CD4-positive, alpha-beta T cell treated with Interleukin-17A for 1 hour (primary cell): ENCODE measurements around the gene JPT1.
"Not testable (repeated sequence)": the region's sequence is repeated elsewhere in the genome, so short reads cannot be mapped to it uniquely, and the experiment has no call there.

ENCODE experiments used
- DNase-seq: peaks from one replicate; pipeline ENCODE4 v3.0.0-alpha.2; 2020

Gene JPT1

DNA sequence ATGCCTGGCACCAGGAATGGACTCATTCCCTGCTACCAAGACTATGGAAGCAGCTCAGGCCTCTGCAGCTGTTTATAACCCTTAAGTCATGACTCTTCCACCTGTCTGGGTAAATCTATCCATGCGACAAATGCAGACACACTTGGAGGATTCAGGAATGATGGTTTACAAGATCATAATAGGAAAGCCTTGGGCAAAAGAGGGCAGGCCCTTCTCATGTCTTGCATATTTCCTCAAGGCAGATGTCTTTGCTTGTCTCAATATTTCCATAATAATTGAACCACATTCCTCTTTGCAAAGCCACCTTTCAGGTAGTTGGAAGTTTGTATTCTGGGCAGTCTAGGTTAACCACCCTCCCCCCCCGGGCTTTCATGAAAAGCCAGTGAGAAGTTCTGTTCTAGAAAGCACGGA is 884 bp upstream of the JPT1 start:
- DNase-seq: no peak

DNA sequence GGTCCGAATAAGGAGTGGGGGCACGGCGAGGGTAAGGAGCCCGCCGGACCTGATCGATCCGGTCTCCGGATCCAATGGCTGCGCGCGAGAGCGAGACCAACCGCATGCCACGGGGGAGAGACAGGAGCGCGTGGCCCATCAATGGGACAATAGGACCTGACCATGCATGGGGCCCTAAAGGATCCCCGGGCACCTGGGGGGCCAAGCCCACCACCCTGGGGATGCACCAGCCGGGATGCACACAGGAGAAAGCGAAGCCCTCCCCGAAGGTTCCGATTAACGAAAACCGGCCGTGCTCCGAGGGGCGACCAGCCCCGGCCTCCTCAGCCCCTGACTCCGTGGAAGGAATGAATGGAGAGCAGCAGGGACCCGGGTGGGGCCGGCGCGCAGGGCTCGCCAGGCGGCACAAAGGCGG is 525 bp downstream of the JPT1 start:
- no peak for DNase-seq

DNA sequence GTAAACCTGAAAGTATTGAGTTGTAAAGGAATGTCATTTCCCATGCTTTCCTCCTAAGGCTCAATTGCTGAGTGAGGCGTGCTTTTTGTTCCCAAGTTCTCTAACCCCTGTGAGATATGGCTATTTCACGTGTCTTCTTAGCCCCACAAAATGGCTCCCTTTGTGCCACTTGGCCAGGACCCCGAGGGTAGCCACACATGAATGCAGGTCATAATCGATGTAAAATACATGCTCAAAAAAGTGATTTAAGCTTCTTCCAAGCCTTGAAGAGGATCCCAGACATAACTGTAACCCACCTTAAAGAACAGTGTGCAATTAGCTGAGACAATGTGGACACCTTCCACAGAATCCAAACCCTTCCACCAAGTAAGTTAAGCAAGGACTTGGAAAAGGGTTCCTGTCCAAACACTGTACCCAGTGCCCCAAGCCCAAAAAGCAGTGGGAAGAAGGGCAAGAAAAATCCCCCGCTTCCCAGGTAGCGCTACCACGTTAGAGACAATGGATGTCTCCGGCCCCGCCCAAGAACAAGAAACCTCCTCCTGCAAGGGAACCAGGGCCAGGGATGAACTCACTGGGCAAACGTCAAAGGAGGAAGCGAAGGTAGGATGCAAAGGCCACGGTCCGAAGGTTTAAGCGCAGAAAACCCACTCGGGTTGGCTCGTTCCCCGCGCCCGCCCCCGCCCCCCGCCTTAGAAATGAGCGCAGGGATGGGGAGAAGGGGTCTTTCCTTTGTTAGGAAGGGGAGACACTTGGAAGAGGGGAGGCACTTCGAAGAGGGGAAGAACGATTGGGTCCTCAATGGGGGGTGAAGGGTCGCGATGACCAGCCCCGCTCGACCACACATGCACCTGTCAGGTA is 1.2 kb downstream of the JPT1 start:
- peak; percentile 19 for DNase-seq

DNA sequence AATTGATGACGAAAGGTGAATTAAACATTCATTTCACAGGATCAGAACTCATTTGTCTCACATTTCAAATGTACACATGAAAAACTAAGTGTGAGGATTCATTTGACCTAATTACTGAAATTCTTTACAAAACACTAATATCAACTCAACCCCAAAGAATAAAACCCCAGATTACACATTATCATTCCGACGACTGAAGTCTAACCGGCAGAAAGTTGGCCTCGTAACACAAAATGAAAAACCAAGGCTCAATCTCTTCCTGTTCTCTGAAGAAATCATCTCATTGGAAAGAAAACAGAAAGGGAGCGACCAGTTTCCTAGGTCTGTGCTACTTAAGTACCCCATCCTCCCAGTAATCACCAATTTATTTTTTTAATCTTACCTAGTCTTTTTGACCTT is 1.8 kb downstream of the JPT1 start:
- DNase-seq: no peak

DNA sequence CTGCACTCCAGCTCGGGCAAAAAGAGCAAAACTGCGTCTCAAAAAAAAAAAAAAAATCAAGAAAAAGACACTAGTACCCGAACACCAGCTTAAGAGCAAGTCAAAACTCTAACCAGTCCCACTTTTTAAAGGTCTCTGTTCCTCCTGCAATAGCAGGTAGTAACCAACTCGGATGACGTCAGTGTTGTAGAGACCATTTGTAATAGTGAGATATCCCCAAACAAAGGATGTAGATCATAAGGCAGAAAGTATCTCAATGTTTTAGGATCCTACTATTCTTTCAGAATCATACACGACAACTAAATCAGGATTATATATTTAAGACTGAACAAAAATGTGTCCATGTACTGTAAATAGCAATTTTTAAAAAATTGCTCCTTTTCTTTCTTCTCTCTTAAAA is 2.4 kb downstream of the JPT1 start:
- DNase-seq: peak; percentile 39

DNA sequence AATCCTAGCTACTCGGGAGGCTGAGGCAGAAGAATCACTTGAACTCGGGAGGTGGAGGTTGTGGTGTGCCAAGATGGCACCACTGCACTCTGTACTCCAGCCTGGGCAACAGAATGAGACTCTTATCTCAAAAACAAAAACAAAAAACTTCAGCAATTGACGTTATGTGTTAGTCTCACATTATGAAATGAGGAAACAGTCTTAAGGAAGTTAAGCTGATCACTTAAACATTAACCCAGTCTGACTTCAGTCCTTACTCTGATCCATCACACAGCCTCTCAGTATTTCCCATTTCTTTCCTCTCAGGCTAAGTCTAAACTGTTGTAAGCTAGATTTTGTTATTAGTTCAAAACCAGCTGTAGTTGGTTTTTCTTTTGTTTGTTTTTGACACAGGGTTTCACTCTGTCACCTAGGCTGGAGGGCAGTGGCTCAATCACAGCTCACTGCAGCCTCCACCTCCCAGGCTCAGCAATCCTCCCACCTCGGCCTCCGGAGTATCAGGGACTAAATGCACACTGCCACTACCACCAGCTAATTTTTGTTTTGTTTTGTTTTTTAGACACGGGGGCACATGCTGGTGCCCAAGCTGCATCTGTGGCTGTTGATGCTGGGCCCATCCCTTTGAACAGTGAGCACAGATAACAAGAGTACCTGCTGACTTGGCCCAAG is 6.3 kb downstream of the JPT1 start:
- DNase-seq: no peak

DNA sequence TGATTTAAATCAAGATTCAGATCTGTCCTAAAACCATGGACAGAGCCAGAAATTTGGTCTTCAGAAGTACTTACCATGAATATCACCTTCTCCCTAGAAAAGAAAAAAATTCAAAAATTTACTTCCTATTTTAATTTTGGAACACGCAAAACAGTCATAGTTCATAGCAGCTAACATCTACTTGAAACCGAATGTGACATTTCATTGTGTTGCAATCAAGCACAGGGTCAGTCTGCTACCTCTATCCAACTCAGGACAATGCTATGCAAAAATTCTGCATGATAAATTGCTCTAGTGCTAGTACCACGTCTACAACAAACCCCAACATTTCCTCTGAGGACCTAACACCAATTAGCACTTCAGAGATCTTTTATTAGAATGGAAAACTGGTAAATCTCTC is 7.7 kb downstream of the JPT1 start:
- no peak for DNase-seq

DNA sequence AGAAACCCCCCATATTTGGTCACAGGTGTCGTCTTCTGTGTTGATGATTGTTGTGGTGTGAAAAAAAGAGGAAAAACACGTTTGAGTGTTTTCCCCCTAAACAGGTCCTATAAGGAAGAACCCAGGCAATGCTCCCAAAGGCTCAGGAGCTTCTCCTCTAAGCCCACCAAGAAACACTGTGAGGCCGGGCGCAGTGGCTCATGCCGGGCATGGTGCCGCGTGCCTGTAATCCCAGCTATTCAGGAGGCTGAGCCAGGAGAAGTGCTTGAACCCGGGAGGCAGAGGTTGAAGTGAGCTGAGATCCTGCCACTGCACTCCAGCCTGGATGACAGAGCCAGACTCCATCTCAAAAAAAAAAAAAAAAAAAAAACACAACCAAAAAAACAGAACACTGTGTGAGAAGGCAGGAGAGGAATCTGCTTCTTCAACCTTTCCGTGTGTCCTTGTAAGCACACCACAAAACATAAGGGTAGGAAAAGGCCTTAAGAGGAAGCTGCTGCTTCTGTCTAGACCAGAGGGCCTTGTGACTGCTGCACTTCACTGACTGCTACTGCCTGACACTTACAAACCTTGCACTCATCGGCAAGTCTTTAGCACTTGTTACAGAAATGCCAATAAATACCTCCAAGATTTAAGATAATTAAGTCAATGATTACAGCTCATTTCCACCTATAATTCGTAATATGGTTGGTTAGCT is 9.3 kb downstream of the JPT1 start:
- no peak for DNase-seq

DNA sequence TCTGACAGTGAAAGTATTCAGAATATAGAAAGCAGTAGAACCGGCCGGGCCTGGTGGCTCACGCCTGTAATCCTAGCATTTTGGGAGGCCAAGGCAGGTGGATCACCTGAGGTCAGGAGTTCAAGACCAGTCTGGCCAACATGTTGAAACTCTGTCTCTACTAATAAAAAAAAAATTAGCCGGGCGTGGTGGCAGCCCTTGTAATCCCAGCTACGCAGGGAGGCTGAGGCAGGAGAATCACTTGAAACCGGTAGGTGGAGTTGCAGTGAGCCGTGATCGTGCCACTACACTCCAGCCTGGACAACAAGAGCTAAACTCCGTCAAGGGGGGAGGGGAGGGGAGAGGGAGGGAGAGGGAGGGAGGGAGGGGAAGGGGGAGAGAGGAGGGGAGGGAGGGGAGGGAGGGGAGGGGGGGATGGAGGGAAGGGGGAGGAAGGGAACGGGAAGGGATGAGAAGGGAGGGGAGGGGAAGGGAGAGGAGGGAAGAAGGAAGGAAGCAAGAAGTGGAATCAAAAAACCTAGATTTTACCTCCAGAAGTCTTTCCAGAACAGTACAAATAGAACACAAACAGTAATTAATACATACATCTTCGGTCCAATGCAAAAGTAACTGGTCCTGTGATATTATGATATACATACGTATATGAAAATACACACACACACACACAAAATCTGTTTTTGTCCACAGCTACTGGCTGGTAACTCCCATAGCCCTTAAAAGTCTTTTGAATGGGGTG is 11.9 kb downstream of the JPT1 start:
- no peak for DNase-seq

DNA sequence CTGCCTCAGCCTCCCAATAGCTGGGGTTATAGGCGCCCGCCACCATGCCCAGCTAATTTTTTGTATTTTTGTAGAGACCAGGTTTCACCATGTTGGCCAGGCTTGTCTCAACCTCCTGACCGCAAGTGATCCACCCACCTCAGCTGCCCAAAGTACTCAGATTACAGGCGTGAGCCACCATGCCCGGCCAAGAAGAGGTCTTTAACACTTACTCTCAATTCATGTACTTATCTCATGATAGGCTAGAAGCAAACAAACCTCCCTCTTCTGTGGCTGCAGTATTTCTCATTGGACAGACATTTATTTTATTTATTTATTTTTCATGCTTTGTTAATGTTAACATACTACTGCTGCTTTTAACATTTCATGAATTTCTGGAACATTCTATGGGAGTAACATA is 15.8 kb downstream of the JPT1 start:
- no peak for DNase-seq

DNA sequence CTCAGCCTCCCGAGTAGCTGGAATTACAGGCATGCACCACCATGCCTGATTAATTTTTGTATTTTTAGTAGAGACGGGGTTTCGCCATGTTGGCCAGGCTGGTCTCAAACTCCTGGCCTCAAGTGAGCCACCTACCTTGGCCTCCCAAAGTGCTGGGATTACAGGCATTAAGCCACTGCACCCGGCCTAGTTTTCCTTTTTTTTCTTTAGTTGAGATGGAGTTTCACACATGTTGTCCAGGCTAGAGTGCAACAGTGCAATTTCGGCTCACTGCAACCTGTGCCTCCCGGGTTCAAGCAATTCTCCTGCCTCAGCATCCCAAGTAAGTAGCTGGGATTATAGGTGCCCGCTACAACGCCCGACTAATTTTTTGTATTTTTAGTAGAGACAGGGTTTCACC is 16.6 kb downstream of the JPT1 start:
- DNase-seq: not testable (repeated sequence)

DNA sequence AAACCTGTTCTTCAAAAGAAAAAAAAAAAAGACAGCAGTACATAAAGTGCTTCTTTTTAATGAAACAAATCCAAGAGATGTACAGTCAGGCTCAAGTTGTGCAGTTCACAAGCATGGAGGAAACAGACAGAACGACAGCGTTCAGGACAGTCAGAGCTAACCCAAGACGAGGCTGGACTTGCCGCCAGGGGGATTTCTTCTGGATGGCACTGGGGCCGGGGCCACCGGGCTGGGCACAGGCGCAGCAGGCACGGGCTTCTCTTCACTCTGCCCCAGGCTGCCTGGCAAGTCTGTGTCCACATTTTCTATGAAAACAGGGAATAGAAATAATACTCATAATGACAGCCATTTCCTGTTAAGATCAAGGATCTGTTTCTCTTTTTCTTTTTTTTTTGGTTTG is 18.4 kb downstream of the JPT1 start:
- DNase-seq: no peak

DNA sequence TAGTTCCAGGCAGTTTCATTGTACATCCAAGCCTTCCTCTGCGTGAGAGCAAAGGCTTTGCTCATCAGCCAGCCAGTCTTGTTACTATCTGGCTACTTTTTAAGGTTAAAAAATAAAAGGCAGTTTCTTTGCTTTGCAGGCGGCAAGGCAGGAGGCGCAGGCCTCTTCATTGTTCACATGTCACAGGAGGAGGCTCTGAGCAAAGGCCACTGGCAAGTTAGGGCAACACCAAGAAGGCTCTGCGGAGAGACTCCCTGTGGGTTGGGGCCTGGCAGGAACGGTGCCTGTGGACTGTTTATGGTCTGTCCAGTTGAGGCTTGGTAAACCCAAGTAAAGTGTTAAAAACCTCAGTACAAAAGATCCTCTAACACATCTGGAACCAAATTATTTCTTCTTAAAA is 18.9 kb downstream of the JPT1 start:
- no peak for DNase-seq

DNA sequence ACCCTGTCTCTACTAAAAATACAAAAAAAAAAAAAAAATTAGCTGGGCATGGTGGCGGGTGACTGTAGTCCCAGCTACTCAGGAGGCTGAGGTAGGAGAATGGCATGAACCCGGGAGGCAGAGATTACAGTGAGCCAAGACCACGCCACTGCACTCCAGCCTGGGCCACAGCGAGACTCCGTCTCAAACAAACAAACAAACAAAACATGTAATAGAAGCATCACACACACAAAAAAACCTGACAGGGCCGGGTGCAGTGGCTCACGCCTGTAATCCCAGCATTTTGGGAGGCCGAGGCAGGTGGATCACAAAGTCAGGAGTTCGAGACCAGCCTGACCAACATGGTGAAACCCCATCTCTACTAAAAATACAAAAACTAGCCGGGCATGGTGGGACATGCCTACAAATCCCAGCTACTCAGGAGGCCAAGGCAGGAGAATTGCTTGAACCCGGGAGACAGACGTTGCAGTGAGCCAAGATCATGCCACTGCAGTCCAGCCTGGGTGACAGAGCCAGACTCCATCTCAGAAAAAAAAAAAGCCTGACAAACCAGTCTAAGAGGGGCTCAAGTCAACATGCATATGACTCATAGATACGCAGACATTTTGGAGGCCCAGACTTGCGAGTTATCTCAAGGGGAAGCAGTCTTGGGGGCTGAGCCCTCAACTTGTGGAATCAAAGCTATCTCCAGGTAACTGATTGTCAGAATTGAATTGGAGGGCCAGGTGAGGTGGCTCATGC is 20.5 kb downstream of the JPT1 start:
- DNase-seq: not testable (repeated sequence)

DNA sequence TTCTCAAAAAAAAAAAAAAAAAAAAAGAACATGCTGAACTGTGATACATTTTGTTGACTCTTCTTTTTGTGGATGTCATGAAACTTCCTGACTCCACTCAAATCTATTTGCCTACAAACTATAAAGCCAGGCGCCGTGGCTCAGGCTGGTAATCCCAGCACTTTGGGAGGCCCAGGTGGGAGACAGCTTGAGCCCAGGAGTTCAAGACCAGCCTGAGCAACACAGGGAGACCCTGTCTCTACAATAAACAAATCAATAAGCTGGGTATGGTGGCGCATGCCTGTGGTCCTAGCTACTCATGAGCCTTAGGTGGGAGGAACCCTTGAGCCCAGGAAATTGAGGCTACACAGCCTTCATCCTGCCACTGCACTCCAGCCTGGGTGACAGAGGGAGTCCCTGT is 21.3 kb downstream of the JPT1 start:
- no peak for DNase-seq

DNA sequence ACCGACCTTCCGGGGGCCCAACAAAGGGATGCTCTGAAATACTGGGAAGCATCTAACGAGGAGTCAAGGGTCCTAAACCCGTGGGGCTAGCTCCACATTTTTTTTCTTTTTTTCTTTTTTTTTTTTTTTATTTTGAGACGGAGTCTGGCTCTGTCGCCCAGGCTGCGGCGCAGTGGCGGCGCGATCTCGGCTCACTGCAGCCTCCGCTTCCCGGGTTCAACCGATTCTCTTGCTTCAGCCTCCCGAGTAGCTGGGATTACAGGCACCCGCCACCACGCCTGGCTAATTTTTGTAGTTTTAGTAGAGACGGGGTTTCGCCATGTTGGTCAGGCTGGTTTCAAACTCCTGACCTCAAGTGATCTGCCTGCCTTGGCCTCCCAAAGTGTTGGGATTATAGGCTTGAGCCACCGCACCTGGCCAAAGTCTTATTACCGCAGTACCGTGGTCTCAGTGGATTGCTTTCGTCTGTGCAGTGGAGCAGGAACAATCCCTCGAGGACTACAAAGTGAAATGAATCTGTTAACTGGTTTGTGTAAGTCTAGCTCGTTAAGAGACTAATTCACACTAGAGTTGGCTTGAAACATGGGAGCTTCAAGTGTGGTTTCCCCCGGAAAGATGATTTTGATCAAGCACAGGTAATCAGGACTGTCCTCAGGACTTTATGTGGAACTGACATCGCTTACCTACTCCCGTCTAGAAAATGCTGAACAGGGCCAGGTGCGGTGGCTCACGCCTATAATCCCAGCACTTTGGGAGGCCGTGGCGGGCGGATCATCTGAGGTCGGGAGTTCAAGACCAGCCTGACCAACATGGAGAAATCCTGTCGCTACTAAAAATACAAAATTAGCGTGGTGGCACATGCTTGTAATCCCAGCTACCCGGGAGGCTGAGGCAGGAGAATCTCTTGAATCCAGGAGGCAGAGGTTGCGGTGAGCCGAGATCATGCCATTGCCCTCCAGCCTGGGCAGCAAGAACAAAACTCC is 22.0 kb downstream of the JPT1 start:
- not testable (repeated sequence) for DNase-seq

DNA sequence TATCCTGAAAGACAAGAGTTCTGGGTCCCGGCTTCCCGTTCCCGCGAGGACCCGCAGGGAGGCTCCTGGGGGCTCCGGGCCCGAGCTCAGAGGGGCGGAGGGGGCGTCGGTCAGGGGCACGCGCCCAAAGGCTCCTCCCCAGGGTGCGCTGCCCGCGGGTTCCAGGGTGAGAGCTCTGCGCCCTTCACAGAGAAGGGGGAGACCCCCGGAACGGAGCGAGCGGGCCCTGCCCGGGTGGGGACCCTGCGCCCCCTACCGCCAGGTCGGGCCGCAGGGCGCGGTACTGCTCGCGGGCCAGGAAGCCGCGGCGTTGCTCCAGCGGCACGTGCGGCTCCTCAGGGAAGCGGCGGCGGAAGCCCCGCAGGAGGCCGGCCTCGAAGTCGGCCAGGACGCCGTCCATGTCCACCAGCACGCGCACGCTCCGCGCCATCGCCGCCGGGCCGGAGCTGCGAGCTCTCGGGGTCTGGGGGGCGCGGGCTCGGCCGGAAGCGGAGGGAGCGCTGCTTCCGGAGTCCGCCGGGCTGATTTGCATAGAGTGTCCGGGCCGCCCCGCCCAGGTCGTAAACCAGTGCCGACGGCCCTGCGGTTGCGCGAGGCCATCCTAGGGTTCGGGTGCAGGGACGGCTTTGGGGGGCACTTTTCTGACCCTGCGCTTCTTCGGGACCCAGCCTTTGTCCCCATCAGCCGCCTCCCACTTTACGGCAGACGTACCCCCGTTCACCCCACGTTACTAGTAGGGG is 22.9 kb downstream of the JPT1 start, which contains the start of gene NT5C:
Gene NT5C, minus strand, starts transcription at position 465 of the 740 bp plus-strand sequence. Its CDS starts 35 bp downstream, at position 430.
- DNase-seq: peak; percentile 58

DNA sequence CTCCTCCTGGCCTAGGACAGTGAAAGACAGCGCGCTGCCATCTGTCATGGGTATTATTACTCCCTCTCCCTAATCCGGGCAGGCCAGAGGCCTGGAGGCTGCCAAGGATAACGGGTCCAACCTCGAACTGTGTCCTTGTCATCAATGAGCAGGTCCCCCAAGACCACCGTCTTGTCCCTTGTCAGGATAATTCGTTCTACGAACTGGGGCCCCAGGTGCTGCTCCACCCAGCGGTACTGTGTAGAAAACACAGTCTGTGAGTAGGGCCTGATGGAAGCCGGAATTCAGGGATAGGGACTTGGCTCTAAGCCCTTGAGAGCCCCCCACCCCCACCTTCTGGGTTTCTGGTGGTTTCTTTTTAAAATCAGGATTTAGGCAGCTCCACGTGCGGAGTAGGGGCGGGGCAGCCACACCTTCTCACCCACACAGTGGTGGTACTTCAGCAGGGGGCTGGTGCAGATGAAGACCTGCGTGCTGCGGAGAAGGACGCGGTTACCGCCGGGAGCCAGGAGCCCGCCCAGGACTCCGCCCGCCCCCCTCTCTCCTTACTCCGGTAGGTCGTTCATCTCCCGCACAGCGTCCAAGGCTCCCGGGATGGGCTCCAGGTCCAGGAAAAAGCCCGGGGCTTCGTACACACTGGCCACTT is 23.6 kb downstream of the JPT1 start:
- peak; percentile 55 for DNase-seq

DNA sequence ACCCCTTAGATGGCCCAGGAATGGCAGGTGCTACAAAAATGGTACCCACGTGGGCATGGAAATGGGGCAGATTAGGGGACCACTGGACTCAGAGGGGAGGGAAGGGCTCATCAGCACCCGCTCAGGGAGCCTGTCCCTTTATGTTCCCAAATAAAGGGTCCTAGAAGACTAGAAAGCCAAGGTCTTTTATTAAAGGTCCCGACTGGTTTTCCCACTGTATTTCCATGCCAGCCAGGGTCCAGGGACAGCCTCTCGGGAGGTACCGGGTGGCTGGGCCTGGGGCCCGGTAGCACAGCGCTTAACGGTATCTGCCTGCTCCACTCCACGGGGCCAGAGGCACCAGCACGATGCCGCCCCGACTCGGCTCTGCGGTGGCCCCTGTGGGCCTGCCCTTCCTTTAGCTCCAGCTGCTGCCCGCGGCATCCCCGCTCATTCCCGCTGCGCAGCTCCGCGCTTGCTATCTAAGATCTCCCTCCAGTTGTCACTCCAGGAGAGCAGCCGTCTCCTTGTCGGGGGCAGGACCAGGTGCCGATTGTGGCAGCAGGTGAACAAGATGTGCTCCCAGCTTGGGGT is 24.2 kb downstream of the JPT1 start:
- no peak for DNase-seq
